Stimulated activated naive CD8-positive, alpha-beta T cell treated with anti-CD3 and anti-CD28 coated beads, Interleukin-15, Interleukin-2, amounts not matched to agents 100 U/mL and 50 U/mL, for 24 hours (primary cell): ENCODE results near the gene NRDC.
A peak's percentile ranks its signal among the peaks of the same experiment; 100 is the strongest.
"Not testable (repeated sequence)": the region's sequence is repeated elsewhere in the genome, so short reads cannot be mapped to it uniquely, and the experiment has no call there.

Experiments
- ATAC-seq: fragments of 150-1000 bp; cut with Tn5 transposase; one replicate; pipeline ENCODE4 v1.10.0; 2021
- DNase-seq: peaks from one replicate; pipeline ENCODE4 v3.0.0; 2021

NRDC gene

GRCh38 chr1:51843948-51844347 is 34.6 kb downstream of the NRDC start:
- peak; percentile 76 for ATAC-seq
- peak; percentile 34 for DNase-seq

GRCh38 chr1:51842261-51842660 is 36.3 kb downstream of the NRDC start:
- ATAC-seq, result no peak
- DNase-seq, result no peak

- no peak for ATAC-seq
Observed at GRCh38 chr1:51840743-51841461, 37.6 kb downstream of the NRDC start.

GRCh38 chr1:51840182-51840581 is 38.3 kb downstream of the NRDC start:
- DNase-seq (no peak), ATAC-seq (no peak)

More at GRCh38 chr1:51840743-51841461, 37.6 kb downstream of the NRDC start:
- DNase-seq, result no peak

- ATAC-seq (no peak), DNase-seq (no peak)
Observed at GRCh38 chr1:51839094-51839493, 39.4 kb downstream of the NRDC start.

- ATAC-seq (no peak), DNase-seq (no peak)
Observed at GRCh38 chr1:51837243-51837642, 41.3 kb downstream of the NRDC start.

GRCh38 chr1:51833700-51834099 is 44.8 kb downstream of the NRDC start:
- ATAC-seq, result no peak
- DNase-seq, result no peak

GRCh38 chr1:51829058-51829457 is 49.5 kb downstream of the NRDC start:
- DNase-seq (no peak), ATAC-seq (no peak)

- ATAC-seq (no peak), DNase-seq (no peak)
Observed at GRCh38 chr1:51819810-51820209, 58.7 kb downstream of the NRDC start.

GRCh38 chr1:51819021-51819420 is 59.5 kb downstream of the NRDC start:
- DNase-seq, ATAC-seq: not testable (repeated sequence)

GRCh38 chr1:51818487-51818886 is 60.0 kb downstream of the NRDC start:
- ATAC-seq, result no peak
- no peak for DNase-seq

GRCh38 chr1:51814513-51814912 is 64.0 kb downstream of the NRDC start:
- no peak for ATAC-seq
- no peak for DNase-seq

- DNase-seq, result no peak
- ATAC-seq, result no peak
Observed at GRCh38 chr1:51799372-51799771, 79.2 kb downstream of the NRDC start.

GRCh38 chr1:51794868-51795267 is 83.7 kb downstream of the NRDC start:
- no peak for DNase-seq
- no peak for ATAC-seq

GRCh38 chr1:51794260-51794659 is 84.3 kb downstream of the NRDC start:
- ATAC-seq (no peak), DNase-seq (no peak)

GRCh38 chr1:51792864-51793263 is 85.7 kb downstream of the NRDC start:
- peak; percentile 73 for ATAC-seq
- no peak for DNase-seq

GRCh38 chr1:51791888-51792287 is 86.6 kb downstream of the NRDC start:
- ATAC-seq (no peak), DNase-seq (no peak)

- DNase-seq, result no peak
- no peak for ATAC-seq
Observed at GRCh38 chr1:51790385-51790784, 88.1 kb downstream of the NRDC start.

- ATAC-seq, result no peak
- no peak for DNase-seq
Observed at GRCh38 chr1:51789342-51789741, 89.2 kb downstream of the NRDC start.

GRCh38 chr1:51788938-51789337 is 89.6 kb downstream of the NRDC start:
- no peak for ATAC-seq
- no peak for DNase-seq

GRCh38 chr1:51784997-51785421 is 93.5 kb downstream of the NRDC start:
- DNase-seq (no peak), ATAC-seq (no peak)

- no peak for DNase-seq
- no peak for ATAC-seq
Observed at GRCh38 chr1:51780927-51781326, 97.6 kb downstream of the NRDC start.

- no peak for DNase-seq
- no peak for ATAC-seq
Observed at GRCh38 chr1:51776408-51776807, 102.1 kb downstream of the NRDC start.

GRCh38 chr1:51768971-51769588 is 109.4 kb downstream of the NRDC start:
- DNase-seq (no peak), ATAC-seq (no peak)
